Suppressor macrophage (primary cell): Measurements from ENCODE around the gene SLC35F5.
"Not testable (repeated sequence)": the region's sequence is repeated elsewhere in the genome, so short reads cannot be mapped to it uniquely, and the experiment has no call there.

ENCODE experiments used
- DNase-seq, 4 experiments: peaks; one replicate each; pipeline ENCODE4 v3.0.0-alpha.2; 2020 to 2022
- total RNA-seq, 17 experiments: gene quantifications; one replicate each; lab custom pipeline; 2026; ENCODE audit warnings: mixed read lengths in 6 of 17, inconsistent platforms in 3 of 17; lab: John Stamatoyannopoulos, UW

Gene SLC35F5, protein sequence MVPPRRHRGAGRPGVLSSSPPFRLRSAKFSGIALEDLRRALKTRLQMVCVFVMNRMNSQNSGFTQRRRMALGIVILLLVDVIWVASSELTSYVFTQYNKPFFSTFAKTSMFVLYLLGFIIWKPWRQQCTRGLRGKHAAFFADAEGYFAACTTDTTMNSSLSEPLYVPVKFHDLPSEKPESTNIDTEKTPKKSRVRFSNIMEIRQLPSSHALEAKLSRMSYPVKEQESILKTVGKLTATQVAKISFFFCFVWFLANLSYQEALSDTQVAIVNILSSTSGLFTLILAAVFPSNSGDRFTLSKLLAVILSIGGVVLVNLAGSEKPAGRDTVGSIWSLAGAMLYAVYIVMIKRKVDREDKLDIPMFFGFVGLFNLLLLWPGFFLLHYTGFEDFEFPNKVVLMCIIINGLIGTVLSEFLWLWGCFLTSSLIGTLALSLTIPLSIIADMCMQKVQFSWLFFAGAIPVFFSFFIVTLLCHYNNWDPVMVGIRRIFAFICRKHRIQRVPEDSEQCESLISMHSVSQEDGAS
- 115 to 224 (median 186) reads per million in 17 experiments for total RNA-seq

DNA sequence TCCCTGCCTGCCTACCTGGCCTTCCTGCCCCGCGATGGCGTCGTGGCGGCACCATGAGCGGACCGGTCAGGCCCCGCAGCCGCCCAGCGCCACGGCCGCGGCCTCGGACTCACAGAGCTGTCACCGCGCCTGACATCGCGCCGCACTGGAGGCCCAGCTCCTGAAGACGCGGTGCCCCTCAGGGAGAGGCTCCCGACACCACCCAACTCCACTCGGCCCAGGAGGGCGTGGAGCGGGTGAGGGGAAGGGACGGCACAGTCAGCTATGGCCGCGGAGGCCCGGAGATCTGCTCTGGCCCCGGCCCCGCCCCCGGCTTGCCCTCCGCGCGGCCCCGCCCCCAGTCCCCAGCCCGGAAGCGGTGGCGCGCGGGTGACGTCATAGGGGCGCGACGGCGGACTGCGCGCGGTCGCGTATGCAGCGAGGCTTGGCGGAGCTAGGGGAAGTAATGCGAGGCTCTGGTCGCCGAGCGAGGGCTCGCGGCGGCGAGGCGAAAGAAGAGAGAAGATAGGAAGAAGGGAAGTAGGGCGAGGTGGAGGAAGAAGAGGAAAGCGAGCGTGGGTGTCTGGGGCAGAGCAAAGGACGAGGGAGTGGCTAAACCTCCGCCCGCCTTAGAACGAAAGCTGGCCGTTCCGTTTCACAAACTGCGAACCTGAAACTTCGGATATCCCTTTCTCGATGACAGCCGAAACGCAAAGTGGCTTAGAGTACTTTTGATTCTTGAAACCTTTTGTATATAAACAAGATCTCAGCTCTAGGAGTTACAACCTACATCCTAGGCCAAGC is at the start of gene SLC35F5:
Gene SLC35F5, minus strand, starts transcription at position 288 of the 783 bp plus-strand sequence. Its CDS starts 233 bp downstream, at position 55.
- DNase-seq: peak; percentile 97 to 99 (median 98)

DNA sequence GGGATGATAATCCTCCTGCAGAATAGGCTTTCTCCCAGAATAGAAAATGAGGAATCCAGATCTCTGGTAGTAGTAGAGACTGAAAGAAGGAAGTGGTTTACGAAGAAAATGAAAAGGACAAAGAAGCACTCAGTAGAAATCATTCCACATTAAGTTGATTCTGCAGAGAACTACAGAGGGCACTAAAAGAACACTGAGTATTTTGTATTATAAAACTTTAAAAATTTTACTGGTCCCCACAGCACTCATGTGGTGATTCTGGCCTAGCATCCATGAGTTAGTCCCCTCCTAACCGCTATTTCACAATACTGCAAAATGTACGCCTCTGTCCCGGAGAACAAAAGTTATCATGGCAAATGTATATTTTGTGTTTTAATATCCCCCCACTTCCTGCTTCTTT is 42.9 kb upstream of the SLC35F5 start:
- peak; percentile 12 to 76 (median 47) for DNase-seq

GRCh38 chr2:113797237-113797636 is 40.8 kb upstream of the SLC35F5 start:
- no peak for DNase-seq

GRCh38 chr2:113796592-113797175 is 40.2 kb upstream of the SLC35F5 start:
- DNase-seq: no peak

DNA sequence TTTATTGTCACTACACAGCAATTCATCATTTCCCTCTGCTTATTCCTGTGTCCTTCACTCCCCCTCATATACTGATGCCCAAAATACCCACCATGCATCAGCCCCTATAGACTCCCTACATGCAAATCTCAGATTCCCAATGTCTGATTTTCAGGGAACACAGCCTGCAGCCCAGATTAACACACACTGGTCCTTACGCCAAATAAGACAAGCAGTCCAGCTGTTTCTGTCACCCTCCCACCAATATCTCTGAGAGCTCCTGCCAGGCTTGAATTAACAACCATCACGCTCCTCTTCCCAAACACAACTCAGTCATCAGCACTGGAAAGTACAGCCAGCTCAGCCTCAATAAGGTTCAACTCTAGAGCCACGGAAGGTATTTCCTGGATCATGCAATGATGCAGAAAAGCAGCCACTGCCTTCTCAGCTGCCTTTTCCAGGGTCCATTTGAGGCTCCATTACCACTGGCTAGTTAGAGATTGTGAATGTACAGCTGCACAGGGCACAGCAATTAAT is 39.0 kb upstream of the SLC35F5 start:
- no peak for DNase-seq

GRCh38 chr2:113791697-113792590 is 35.5 kb upstream of the SLC35F5 start:
- DNase-seq: peak in 2 of 4 experiments; percentile 20 to 26

DNA sequence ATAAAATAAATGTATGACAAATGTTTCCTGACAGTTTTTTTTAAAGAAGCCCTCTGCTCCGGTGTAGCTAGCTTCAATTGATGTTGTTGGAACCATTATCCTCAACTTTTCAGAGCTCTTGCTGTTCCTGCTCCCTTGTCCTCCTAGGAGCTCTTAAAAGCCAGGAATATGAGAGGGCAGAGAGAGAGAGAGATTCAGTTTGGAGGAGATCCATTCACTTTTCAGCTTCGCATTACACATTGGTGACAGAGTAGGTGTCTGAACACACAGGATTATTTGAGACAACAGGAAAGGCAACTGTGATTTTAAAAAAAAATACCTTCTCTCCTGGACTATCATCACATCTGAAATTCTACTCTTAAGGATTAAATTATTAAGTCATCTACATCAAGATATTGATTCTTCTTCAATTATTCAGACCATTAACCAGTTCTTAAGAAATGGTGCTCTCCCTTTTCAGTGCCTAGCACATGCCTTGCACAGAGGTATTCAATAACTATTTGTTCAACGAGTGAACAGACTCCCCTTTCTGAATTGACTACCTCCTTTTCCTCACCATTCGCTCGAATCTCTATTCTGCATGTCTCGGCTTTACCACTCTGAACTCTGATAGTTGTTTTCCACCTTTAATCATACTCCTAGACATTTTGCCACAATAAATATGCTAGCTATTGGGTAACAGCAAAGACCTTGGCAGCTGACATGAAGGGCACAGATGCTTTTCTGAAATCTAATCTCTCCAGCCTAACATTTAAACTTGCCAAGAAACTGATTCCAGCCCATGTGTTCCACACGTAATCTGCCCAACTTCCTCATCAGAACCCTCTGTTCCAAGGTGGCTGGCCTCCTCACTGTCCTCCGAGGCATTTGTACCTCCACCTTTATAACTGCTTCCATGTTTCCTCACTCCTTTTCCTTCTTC is 28.6 kb upstream of the SLC35F5 start:
- DNase-seq: no peak

GRCh38 chr2:113780472-113780871 is 24.0 kb upstream of the SLC35F5 start:
- peak in 3 of 4 experiments; percentile 11 to 32 (median 12) for DNase-seq

DNA sequence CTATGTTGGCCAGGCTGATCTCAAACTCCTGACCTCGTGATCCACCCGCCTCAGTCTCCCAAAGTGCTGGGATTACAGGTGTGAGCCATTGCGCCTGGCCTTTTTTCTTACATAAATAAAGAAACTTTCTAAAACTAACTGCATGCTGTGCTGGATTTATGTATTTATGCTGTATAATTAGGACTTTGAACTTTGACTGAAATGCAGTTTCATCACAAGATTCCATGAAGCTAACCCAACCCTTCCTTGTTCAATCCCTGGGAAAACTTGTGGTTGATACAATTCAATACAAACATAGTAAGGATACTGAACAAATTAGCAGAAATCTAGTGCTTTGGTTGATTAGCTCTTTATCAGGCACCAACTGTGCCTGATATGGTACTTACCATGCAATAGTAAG is 20.9 kb upstream of the SLC35F5 start:
- DNase-seq: no peak

GRCh38 chr2:113776949-113777348 is 20.5 kb upstream of the SLC35F5 start:
- no peak for DNase-seq

- DNase-seq: not testable (repeated sequence)
Observed at GRCh38 chr2:113774616-113775015, 18.2 kb upstream of the SLC35F5 start.

GRCh38 chr2:113770929-113771328 is 14.5 kb upstream of the SLC35F5 start:
- DNase-seq: no peak

DNA sequence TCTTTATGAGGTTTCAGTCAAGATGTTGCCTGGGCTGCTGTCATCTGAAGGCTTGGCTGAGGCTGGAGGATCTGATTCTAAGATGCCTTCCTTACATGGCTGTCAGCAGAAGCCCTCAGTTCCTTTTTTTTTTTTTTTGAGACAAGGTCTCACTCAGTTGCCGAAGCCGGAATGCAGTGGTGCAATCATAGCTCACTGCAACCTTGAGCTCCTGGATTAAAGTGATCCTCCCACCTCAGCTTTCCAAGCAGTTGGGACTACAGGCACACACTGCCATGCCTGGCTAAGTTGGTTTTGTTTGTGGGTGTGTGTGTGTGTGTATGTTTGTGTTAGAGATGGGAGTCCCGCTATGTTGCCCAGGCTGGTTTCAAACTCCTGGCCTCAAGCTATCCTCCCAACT is 13.1 kb upstream of the SLC35F5 start:
- DNase-seq: peak in 3 of 4 experiments; percentile 6 to 26 (median 12)

GRCh38 chr2:113768770-113769169 is 12.3 kb upstream of the SLC35F5 start:
- DNase-seq: no peak

DNA sequence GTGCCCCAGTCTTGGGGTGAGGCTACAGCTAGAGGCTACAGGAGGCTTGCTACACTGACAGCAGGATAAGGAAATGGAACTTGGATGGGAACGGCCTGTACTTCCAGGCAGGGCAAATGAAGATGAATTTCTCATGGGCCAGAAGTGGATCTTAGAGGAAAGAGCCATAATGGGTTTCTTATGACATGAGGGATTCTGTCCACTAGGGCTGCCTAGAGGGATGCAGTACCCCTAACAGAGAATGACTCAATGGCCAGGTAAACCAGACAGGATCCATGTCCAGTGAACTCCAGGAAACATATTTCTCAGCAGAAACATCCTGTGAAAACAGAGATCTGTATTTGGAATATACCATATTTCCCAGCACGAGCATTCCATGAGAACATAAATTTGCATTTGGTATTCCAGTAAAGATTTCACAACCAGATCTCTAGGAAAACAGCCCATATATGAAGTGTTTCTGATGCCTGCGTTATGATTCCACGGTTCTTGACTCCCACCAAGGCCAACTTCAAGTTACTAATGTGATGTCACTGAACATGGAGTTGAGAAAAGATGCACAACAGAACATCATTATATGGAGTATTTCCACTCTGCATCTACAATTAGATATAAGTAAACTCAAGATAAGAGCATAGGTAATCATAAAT is 11.5 kb upstream of the SLC35F5 start:
- DNase-seq: no peak

- DNase-seq: peak; percentile 40 to 71 (median 60)
Observed at GRCh38 chr2:113765276-113765675, 8.8 kb upstream of the SLC35F5 start.

- no peak for DNase-seq
Observed at GRCh38 chr2:113762377-113763118, 6.1 kb upstream of the SLC35F5 start.

- no peak for DNase-seq
Observed at GRCh38 chr2:113760400-113760799, 4.0 kb upstream of the SLC35F5 start.

- DNase-seq: peak in 1 of 4 experiments; percentile 22
Observed at GRCh38 chr2:113757138-113757657, 756 bp upstream of the SLC35F5 start.
